ENCODE results near the gene EPGN. TPM values are rescaled to one million over a fixed set of nuclear protein-coding genes. Genes with fewer than 3 reads are reported as not detected.

EPGN gene
- total RNA-seq, 1 donor: 0.90 TPM

- no peak for TF ChIP-seq CTCF (IDR thresholded peaks at IDR 0.05; ENCODE audit: insufficient read depth, low read length)
- H3K4me3 ChIP-seq (ENCODE audit: low read depth, low read length): no peak overlapping the region
- no peak for DNase-seq (ENCODE audit: low read depth)
These were observed 39.6 kb upstream of the EPGN start for GRCh38 chr4:74268643-74269042.

GRCh38 chr4:74278490-74278889, 29.8 kb upstream of the EPGN start:
- TF ChIP-seq CTCF (IDR thresholded peaks at IDR 0.05; ENCODE audit: insufficient read depth, low read length): no peak
- DNase-seq (ENCODE audit: low read depth): no peak
- no peak overlapping the region for H3K4me3 ChIP-seq (ENCODE audit: low read depth, low read length)

DNA sequence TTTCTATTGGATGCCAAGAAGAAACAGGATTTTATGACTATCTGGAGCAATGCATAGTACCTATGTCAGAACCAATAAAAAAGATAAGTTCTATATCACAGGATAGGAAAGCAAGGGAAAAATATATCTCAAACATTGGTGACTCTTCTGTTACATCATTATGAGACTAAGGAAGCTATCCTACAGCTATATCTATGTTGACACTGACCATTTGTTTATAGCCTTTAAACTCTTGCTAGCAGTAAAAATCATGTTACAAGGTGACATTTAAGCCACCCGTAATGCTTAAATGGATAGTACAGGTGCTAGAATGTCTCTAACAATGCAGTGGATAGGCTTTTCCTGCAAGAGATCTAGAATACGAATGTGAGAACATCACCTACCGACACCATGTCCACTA, 28.6 kb upstream of the EPGN start:
- no peak for TF ChIP-seq CTCF (IDR thresholded peaks at IDR 0.05; ENCODE audit: insufficient read depth, low read length)
- H3K4me3 ChIP-seq (ENCODE audit: low read depth, low read length): no peak overlapping the region
- DNase-seq (ENCODE audit: low read depth): no peak

- TF ChIP-seq CTCF (IDR thresholded peaks at IDR 0.05; ENCODE audit: insufficient read depth, low read length): no peak
- no peak for DNase-seq (ENCODE audit: low read depth)
- H3K4me3 ChIP-seq (ENCODE audit: low read depth, low read length): no peak overlapping the region
These were observed 25.3 kb upstream of the EPGN start for GRCh38 chr4:74282926-74283325.

GRCh38 chr4:74283614-74284013, 24.7 kb upstream of the EPGN start:
- no peak for TF ChIP-seq CTCF (IDR thresholded peaks at IDR 0.05; ENCODE audit: insufficient read depth, low read length)

DNA sequence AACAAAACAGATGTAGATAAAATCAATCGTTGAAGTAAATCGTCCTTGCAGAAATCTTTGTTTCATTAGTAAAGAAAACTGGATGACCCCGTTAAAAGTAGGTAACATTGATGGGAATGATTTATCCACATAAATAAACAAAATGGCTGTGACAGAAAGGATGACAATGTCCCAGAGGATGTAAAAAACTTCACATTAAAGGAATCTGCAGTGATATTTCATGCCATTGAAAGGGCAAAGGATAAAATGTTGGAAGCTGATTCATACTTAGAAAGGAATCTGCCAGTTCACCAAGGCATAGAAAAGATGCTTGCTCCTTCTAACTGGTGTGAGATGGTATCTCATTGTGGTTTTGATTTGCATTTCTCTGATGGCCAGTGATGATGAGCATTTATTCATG, 24.2 kb upstream of the EPGN start:
- peak; percentile 41 for DNase-seq (ENCODE audit: low read depth)
- TF ChIP-seq CTCF (IDR thresholded peaks at IDR 0.05; ENCODE audit: insufficient read depth, low read length): no peak
- H3K4me3 ChIP-seq (ENCODE audit: low read depth, low read length): no peak overlapping the region

More at GRCh38 chr4:74283614-74284013, 24.7 kb upstream of the EPGN start:
- H3K4me3 ChIP-seq (ENCODE audit: low read depth, low read length): no peak overlapping the region
- peak; percentile 55 for DNase-seq (ENCODE audit: low read depth)

DNA sequence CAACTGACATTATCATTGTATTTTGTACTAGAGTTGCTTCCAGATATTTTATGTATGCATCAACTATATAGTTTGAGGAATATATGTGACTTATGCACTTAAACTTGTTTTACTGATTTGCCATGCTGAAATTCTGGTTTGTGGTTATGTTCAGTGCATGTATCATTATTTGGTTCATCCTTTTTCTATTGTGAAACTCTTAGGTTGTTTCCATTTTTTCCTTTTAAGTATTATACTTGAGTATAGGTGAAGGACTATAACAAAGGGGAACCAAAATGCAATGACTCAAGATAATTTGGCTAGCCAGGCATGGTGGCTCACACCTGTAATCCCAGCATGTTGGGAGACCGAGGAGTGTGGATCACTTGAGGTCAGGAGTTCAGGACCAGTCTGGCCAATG, 21.1 kb upstream of the EPGN start:
- no peak for TF ChIP-seq CTCF (IDR thresholded peaks at IDR 0.05; ENCODE audit: insufficient read depth, low read length)
- no peak for DNase-seq (ENCODE audit: low read depth)
- no peak overlapping the region for H3K4me3 ChIP-seq (ENCODE audit: low read depth, low read length)

Data from fibroblast of the aortic adventitia (primary cell).